AG04449 (cell line): ENCODE data around the gene R3HCC1L.
A peak's percentile ranks its signal among the peaks of the same experiment; 100 is the strongest.

ENCODE experiments used
- CTCF ChIA-PET: fragments of 350-600 bp; formaldehyde crosslinking; extraction: SDS; loops from one replicate; lab custom pipeline; 2021; ENCODE audit warnings: antibody characterized with exemption; lab: Yijun Ruan, JAX
- POLR2A ChIA-PET: fragments of 400-600, 350-600 bp; formaldehyde crosslinking; extraction: SDS; loops from one replicate; lab custom pipeline; 2020; ENCODE audit warnings: antibody characterized with exemption, inconsistent platforms; lab: Yijun Ruan, JAX
- DNase-seq: peaks from one replicate; pipeline ENCODE4 v3.0.0-alpha.2; 2010; ENCODE audit warnings: low read depth, low spot score
- H3K4me3 ChIP-seq: 2 replicates; pipeline ENCODE4 v1.5.1; 2011; ENCODE audit warnings: low read depth, mild to moderate bottlenecking, control low read depth, low read length
- TF ChIP-seq, protein P1 (sequence below): IDR thresholded peaks from one replicate; pipeline ENCODE4 v1.5.1; 2011; ENCODE audit warnings: mild to moderate bottlenecking, moderate library complexity, low read length, control low read depth, inconsistent platforms; ENCODE audit not compliant: insufficient read depth; ENCODE audit errors: missing control alignments

R3HCC1L gene

GRCh38 chr10:98134431-98135221 lies at the start of gene R3HCC1L:
Gene R3HCC1L, plus strand, starts transcription at chr10:98134657. Its CDS starts 73,458 bp downstream, at chr10:98208115.
- TF ChIP-seq, protein P1, sequence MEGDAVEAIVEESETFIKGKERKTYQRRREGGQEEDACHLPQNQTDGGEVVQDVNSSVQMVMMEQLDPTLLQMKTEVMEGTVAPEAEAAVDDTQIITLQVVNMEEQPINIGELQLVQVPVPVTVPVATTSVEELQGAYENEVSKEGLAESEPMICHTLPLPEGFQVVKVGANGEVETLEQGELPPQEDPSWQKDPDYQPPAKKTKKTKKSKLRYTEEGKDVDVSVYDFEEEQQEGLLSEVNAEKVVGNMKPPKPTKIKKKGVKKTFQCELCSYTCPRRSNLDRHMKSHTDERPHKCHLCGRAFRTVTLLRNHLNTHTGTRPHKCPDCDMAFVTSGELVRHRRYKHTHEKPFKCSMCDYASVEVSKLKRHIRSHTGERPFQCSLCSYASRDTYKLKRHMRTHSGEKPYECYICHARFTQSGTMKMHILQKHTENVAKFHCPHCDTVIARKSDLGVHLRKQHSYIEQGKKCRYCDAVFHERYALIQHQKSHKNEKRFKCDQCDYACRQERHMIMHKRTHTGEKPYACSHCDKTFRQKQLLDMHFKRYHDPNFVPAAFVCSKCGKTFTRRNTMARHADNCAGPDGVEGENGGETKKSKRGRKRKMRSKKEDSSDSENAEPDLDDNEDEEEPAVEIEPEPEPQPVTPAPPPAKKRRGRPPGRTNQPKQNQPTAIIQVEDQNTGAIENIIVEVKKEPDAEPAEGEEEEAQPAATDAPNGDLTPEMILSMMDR = no peak
- DNase-seq = peak; percentile 9
- peak within 1 kb of the TSS; percentile 90 for H3K4me3 ChIP-seq
- ChIA-PET CTCF (interaction anchor here (0.7 to 1.7 kb wide), 7 partner anchors 21 to 260 kb away, joined by 3 to 7 read pairs (median 3); no protein-coding TSS in a partner anchor), POLR2A (interaction anchor here (1.2 kb wide), 1 partner anchor 8 kb away, joined by 7 read pairs; no protein-coding TSS in a partner anchor)

DNA sequence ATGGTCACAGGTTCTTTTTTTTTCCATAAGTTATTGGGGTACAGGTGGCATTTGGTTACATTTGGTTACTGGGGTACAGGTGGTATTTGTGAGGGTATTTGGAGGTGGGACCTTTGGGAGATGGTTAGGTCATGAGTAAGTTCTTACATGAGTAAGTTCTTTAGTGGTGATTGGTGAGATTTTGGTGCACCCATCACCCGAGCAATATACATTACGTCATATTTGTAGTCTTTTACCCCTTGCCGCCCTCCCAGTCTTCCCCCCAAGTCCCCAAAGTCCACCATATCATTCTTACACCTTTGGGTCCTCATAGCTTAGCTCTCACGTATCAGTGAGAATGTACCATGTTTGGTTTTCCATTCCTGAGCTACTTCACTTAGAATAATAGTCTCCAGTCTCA lies 49.2 kb upstream of the R3HCC1L start:
- TF ChIP-seq, protein P1 = no peak
- H3K4me3 ChIP-seq = no peak overlapping the region
- ChIA-PET POLR2A (no interaction called here), CTCF (no interaction called here)
- no peak for DNase-seq

GRCh38 chr10:98086837-98087708 lies 47.4 kb upstream of the R3HCC1L start:
- H3K4me3 ChIP-seq = no peak overlapping the region
- no peak for DNase-seq
- ChIA-PET POLR2A (no interaction called here), CTCF (no interaction called here)
- TF ChIP-seq, protein P1 = no peak

DNA sequence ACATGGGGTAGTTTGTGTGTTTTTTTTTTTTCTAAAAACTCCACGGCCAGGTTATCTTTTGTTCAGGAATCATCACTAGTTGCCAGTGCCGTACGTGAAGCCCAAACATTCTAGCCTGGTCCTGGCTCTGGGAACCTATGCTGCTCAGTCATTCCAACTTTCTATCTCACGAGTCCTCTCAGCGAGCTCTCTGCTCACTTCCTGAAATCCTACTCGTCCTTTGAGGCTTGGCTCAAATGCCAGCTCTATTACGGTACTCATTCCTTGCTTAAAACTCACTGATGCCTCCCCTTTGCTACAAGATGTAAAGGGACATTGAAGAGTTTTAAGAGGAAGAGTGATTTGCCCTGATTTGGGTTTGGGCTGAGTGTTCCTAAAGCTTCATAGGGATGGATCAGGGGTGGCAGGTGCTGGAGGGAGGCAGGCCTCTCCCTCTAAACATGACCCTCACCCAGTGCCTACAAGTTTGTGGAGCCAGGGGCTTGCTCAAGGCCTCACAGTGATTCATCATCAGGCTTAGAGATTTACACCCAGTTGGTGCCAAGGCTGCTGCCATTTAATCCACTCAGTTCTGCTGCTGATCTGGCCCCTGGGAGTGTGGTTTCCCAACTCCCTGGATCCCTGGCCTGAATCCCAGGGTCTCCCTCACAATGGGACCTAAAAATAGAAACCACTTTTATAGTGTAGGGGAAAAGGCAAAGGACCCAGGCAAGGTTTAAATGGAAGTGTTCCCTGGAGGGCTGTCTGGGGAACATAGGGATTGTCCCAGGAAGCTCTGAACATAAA lies 46.1 kb upstream of the R3HCC1L start:
- H3K4me3 ChIP-seq = no peak overlapping the region
- TF ChIP-seq, protein P1 = no peak
- POLR2A ChIA-PET = no interaction called here
- CTCF ChIA-PET = no interaction called here
- DNase-seq = no peak

GRCh38 chr10:98090822-98091221 lies 43.6 kb upstream of the R3HCC1L start:
- CTCF ChIA-PET = no interaction called here
- TF ChIP-seq, protein P1 = no peak
- no peak for DNase-seq
- POLR2A ChIA-PET = no interaction called here
- H3K4me3 ChIP-seq = no peak overlapping the region

- POLR2A ChIA-PET = no interaction called here
- H3K4me3 ChIP-seq = no peak overlapping the region
- CTCF ChIA-PET = no interaction called here
- no peak for DNase-seq
- TF ChIP-seq, protein P1 = no peak
Observed at GRCh38 chr10:98096316-98096715, 38.1 kb upstream of the R3HCC1L start.
